ENCODE results near the gene PDCD1LG2.
A peak's percentile ranks its signal among the peaks of the same experiment; 100 is the strongest.
"Not testable (repeated sequence)": the region's sequence is repeated elsewhere in the genome, so short reads cannot be mapped to it uniquely, and the experiment has no call there.

PDCD1LG2 gene

GRCh38 chr9:5494765-5495164 lies 15.6 kb upstream of the PDCD1LG2 start:
- not testable (repeated sequence) for DNase-seq

- DNase-seq: no peak
These were observed 11.2 kb upstream of the PDCD1LG2 start for GRCh38 chr9:5499157-5499556.

DNA sequence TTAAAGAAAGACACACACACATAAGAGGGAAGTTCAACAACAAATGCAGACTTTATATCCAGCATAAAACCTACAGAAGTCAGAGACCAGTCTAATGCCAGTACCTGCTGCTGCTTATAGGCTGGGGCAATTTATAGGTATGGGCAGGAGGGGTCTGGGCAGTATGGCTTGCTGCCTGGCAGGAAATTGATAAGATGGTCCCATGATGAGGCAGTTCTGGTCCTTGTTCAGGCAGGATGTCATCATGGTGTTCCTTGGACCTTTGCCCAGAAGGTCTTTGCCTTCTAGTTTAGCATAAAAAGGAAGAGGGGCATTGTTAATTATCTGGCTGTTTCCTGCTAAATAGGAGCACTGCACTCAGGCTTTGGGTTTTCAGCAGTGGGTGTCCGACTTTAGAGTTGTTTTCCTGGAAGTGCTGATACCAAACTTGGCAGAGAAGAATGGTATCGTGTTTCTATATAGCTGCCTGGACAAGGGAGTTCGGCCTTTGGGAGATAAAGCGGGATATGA lies 10.4 kb upstream of the PDCD1LG2 start:
- DNase-seq: peak; percentile 93

DNA sequence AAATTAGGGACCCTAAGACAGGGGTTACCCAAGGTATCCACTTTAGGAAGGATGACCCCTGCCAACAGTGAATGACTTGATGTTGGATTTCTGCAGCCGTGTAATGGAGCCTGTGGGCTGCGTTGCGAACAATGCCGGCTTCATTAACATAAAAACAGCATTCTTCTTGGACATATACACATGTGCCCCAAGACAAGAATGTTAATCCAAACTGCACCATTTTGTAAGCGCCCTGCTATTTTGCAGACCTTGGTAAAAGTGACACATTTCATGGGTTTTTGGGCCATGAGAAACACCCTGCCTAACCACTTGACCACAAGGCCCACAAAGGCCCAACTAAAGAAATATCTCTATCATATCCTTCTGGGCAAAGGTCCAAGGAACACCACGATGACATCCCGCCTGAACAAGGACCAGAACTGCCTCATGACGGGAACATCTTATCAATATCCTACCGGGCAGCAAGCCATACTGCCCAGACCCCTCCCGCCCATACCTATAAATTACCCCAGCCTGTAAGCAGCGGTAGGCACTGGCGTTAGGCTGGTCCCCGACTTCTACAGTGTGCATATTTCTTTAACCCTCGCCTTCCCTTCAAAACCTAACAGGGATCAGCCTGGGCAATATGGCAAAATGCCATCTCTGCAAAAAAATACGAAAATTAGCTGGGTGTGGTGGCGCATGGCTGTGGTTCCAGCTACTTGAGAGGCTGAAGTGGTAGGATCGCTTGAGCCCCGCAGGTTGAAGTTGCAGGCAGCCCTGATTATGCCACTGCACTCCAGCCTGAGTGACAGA lies 9.7 kb upstream of the PDCD1LG2 start:
- DNase-seq: no peak

- DNase-seq: no peak
These were observed 7.8 kb upstream of the PDCD1LG2 start for GRCh38 chr9:5502553-5502952.

- DNase-seq: no peak
These were observed 758 bp upstream of the PDCD1LG2 start for GRCh38 chr9:5509573-5509972.

GRCh38 chr9:5510989-5511388 lies 658 bp downstream of the PDCD1LG2 start:
- DNase-seq: no peak

DNA sequence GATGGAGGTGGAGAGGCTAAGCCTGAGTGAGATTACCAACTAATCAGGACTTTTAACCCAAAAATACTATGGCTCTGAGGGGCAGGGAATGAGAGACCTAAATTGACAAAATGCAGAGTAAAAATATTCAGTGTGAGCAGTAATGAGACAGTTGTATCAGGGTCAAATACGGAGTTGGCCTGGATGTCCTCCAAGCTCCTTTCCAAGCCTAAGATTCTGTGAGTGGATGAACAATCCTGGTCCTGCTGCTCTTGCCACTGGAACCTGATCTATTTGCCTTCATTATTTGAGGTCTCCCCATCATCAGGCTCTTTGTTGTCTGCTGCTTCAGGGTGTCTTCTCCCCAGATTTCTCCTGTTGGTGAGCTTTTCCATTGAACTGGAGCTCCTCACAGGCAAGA lies 1.1 kb downstream of the PDCD1LG2 start:
- DNase-seq: no peak

- no peak for DNase-seq
These were observed 1.7 kb downstream of the PDCD1LG2 start for GRCh38 chr9:5511935-5512580.

GRCh38 chr9:5512658-5513452 lies 2.5 kb downstream of the PDCD1LG2 start:
- no peak for DNase-seq

- no peak for DNase-seq
These were observed 3.8 kb downstream of the PDCD1LG2 start for GRCh38 chr9:5513966-5514616.

GRCh38 chr9:5514617-5515260 lies 4.4 kb downstream of the PDCD1LG2 start:
- DNase-seq: no peak

- DNase-seq: no peak
These were observed 4.9 kb downstream of the PDCD1LG2 start for GRCh38 chr9:5515261-5515650.

GRCh38 chr9:5516453-5517220 lies 6.3 kb downstream of the PDCD1LG2 start:
- no peak for DNase-seq

DNA sequence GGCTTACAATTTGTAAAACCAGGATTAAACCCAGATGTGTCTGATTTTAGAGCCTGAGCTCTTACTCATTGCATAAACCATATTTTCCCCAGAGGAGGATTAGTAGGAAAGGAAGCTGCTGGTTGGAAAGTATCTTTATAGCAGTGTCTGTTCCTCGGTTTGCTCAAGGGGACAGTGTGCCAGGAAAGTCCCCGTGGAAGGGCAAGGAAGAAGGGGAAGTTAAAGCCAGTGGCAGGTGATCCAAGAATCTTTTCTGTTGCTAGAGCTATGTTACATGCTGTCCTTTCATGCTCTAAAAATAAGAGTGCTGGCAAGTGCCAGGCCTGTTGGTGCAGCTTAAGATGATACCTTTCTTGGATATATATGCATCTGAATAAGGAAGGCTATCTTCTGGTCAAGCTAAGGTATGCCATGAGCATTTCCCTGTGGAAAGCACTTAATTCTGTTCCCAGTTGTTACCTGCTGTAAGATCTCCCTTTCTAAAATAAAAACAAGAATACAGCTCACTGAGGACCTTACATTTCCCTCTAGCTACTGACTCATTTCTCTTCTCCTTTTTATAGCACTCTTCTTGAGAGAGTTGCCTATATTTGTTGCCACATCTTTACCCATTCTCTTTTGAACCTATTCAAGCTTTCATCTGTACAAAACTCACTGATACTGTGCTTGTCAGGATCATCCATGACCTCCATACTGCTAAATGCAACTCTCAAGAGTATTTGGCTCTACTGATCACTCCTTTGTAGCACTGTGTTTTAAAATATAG lies 8.0 kb downstream of the PDCD1LG2 start:
- DNase-seq: no peak

GRCh38 chr9:5518937-5519319 lies 8.6 kb downstream of the PDCD1LG2 start:
- peak; percentile 39 for DNase-seq

DNA sequence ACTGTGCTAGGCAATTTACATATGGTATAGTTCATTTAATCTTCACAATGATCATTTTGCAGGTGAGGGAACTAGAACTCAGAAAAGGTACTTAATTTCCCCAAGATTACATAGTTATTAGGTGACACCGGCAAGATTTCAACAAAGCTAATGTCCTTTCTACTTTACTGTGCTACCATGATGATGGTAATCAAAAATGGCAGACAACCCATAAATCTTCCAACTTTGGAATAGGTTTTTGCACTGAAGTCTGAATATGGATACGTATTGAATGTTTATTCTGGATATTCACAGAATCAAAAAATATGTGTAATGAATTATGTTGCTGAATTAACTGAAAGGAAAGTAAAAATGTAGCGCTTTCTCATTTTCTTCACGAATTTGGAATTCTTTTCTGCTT lies 13.8 kb downstream of the PDCD1LG2 start:
- no peak for DNase-seq

- no peak for DNase-seq
These were observed 19.4 kb downstream of the PDCD1LG2 start for GRCh38 chr9:5529683-5530221.

- DNase-seq: no peak
These were observed 21.0 kb downstream of the PDCD1LG2 start for GRCh38 chr9:5531101-5531882.

DNA sequence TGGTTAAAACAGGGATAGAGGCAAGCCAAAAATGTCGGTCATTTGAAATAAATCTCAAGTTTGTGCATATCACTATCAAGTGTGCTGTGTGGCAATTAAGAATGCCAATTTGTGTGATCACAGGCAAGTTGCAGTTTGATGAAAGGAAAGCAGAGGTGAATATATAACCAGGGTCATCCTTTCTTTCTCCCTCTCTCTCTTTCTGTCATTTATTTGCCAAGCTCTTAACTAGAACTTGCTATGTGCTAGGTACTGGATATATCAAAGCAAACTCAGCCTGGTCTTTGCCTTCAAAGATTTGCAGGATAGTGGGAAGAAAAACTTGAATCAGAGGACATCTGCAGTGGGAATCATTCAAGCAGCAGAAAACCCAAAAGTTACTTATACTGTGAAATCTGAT lies 22.0 kb downstream of the PDCD1LG2 start:
- DNase-seq: no peak

Data from GDM1 (cell line).